Neural progenitor cell (in vitro differentiated cells): ENCODE results near the gene MAST2. TPM values are rescaled to one million over a fixed set of nuclear protein-coding genes. Genes with fewer than 3 reads are reported as not detected.

Source experiments
- DNase-seq: peaks from one replicate; pipeline ENCODE4 v3.0.0-alpha.2; 2016; ENCODE audit warnings: low spot score
- H2AFZ ChIP-seq: fragments of 200-600 bp; sonication (generic); replicated peaks from 2 replicates; pipeline ENCODE4 v1.6.1; 2016; ENCODE audit warnings: antibody characterized with exemption
- H3F3A ChIP-seq: fragments of 200-600 bp; sonication (generic); 2 replicates; pipeline ENCODE4 v1.6.1; 2016; ENCODE audit warnings: antibody characterized with exemption, low read depth
- H3K27ac ChIP-seq: fragments of 200-600 bp; sonication (generic); 2 replicates; pipeline ENCODE4 v1.5.1; 2016; ENCODE audit warnings: mild to moderate bottlenecking
- H3K27me3 ChIP-seq: fragments of 200-600 bp; sonication (generic); 2 replicates; pipeline ENCODE4 v1.6.1; 2016; ENCODE audit warnings: mild to moderate bottlenecking, moderate library complexity
- H3K36me3 ChIP-seq: fragments of 200-600 bp; sonication (generic); 2 replicates; pipeline ENCODE4 v1.5.1; 2016
- H3K4me1 ChIP-seq: fragments of 200-600 bp; sonication (generic); 2 replicates; pipeline ENCODE4 v1.6.1; 2016; ENCODE audit warnings: mixed run types
- H3K4me2 ChIP-seq: fragments of 200-600 bp; sonication (generic); 2 replicates; pipeline ENCODE4 v1.6.1; 2016
- H3K4me3 ChIP-seq: fragments of 200-600 bp; sonication (generic); 2 replicates; pipeline ENCODE4 v1.5.1; 2016
- H3K79me2 ChIP-seq: fragments of 200-600 bp; sonication (generic); 2 replicates; pipeline ENCODE4 v1.6.1; 2016; ENCODE audit warnings: low read depth
- H3K9ac ChIP-seq: fragments of 200-600 bp; sonication (generic); 2 replicates; pipeline ENCODE4 v1.6.1; 2016
- H3K9me3 ChIP-seq: fragments of 200-600 bp; sonication (generic); 2 replicates; pipeline ENCODE4 v1.5.1; 2016; ENCODE audit warnings: low read depth
- H4K20me1 ChIP-seq: fragments of 200-600 bp; sonication (generic); 2 replicates; pipeline ENCODE4 v1.6.1; 2016; ENCODE audit warnings: low read depth
- H3K27ac Mint-ChIP-seq: 3 replicates; pipeline ENCODE4 v1.8.0; 2021; ENCODE audit warnings: mixed read lengths
- H3K27me3 Mint-ChIP-seq: 2 replicates; pipeline ENCODE4 v1.8.0; 2022; ENCODE audit warnings: low read depth, mild to moderate bottlenecking, inconsistent platforms, moderate library complexity, mixed read lengths; ENCODE audit not compliant: insufficient read depth
- H3K36me3 Mint-ChIP-seq: 3 replicates; pipeline ENCODE4 v1.8.0; 2021; ENCODE audit warnings: mixed read lengths
- H3K4me1 Mint-ChIP-seq: 3 replicates; pipeline ENCODE4 v1.8.0; 2021; ENCODE audit warnings: mixed read lengths
- H3K4me3 Mint-ChIP-seq: 3 replicates; pipeline ENCODE4 v1.8.0; 2021; ENCODE audit warnings: mild to moderate bottlenecking, moderate library complexity, mixed read lengths
- H3K9me3 Mint-ChIP-seq: 3 replicates; pipeline ENCODE4 v1.8.0; 2020; ENCODE audit warnings: mixed read lengths
- EZH2 ChIP-seq: fragments of 200-600 bp; sonication (generic); IDR thresholded peaks from 2 replicates; pipeline ENCODE4 v1.6.1; 2017; ENCODE audit warnings: antibody characterized with exemption, mild to moderate bottlenecking, moderate library complexity
- EZH2phosphoT487 ChIP-seq: fragments of 200-600 bp; sonication (generic); IDR thresholded peaks from 2 replicates; pipeline ENCODE4 v1.6.1; 2017; ENCODE audit warnings: antibody characterized with exemption
- total RNA-seq: library from RNA; depleted of rRNA; stranded (reverse); fragments of >200 nt; gene quantifications from 2 replicates; pipeline ENCODE4 v1.2.3, GENCODE V29; 2015; ENCODE audit warnings: low replicate concordance
- TF ChIP-seq, protein P1 (sequence below): fragments of 200-600 bp; sonication (generic); IDR thresholded peaks from 2 replicates; pipeline ENCODE4 v1.5.1; 2017; ENCODE audit warnings: antibody characterized with exemption, mild to moderate bottlenecking

MAST2 gene
- total RNA-seq, 1 donor from 2014 or later, result 5.5 TPM

DNA sequence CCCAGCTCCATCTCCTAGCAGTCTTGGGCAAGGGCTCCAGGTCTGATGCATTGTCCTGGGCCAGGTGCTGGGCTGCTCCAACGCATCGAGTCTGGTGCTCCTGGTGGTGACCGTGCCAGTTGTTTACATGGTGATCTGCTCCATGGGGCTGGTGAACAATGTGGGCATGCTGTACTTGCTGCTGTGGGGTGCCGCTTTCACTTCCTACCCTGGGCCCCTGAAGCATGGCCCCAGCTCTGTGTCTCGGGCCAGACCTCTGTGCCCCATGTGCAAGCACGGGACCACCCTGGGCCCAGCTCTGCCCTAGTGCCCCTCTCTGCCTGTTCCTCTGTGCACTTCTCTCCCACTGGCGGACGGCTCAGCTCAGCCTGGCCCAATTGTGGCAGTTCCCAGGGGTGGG lies 119.4 kb downstream of the MAST2 start:
- no peak overlapping the region for H3K4me3 ChIP-seq
- no peak for TF ChIP-seq EZH2phosphoT487
- TF ChIP-seq, protein P1, sequence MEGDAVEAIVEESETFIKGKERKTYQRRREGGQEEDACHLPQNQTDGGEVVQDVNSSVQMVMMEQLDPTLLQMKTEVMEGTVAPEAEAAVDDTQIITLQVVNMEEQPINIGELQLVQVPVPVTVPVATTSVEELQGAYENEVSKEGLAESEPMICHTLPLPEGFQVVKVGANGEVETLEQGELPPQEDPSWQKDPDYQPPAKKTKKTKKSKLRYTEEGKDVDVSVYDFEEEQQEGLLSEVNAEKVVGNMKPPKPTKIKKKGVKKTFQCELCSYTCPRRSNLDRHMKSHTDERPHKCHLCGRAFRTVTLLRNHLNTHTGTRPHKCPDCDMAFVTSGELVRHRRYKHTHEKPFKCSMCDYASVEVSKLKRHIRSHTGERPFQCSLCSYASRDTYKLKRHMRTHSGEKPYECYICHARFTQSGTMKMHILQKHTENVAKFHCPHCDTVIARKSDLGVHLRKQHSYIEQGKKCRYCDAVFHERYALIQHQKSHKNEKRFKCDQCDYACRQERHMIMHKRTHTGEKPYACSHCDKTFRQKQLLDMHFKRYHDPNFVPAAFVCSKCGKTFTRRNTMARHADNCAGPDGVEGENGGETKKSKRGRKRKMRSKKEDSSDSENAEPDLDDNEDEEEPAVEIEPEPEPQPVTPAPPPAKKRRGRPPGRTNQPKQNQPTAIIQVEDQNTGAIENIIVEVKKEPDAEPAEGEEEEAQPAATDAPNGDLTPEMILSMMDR, result no peak
- no peak for TF ChIP-seq EZH2
- no peak overlapping the region for H3K27ac ChIP-seq
- no peak overlapping the region for H2AFZ ChIP-seq
- no peaks in the 10 kb centered on the region for H3K36me3 ChIP-seq
- peaks cover 9% of the 10 kb centered on the region for H3K27me3 Mint-ChIP-seq
- no peaks in the 10 kb centered on the region for H3K9me3 Mint-ChIP-seq
- peaks cover 17% of the 10 kb centered on the region for H4K20me1 ChIP-seq
- H3K79me2 ChIP-seq, result no peaks in the 10 kb centered on the region
- H3K36me3 Mint-ChIP-seq, result peaks cover 7% of the 10 kb centered on the region
- peaks cover 33% of the 10 kb centered on the region for H3K4me1 ChIP-seq
- no peak overlapping the region for H3K27ac Mint-ChIP-seq
- no peak overlapping the region for H3K9ac ChIP-seq
- no peaks in the 10 kb centered on the region for H3K9me3 ChIP-seq
- no peak overlapping the region for H3K4me3 Mint-ChIP-seq
- no peak for DNase-seq
- peaks cover 28% of the 10 kb centered on the region for H3K4me1 Mint-ChIP-seq
- H3K4me2 ChIP-seq, result no peak overlapping the region
- peaks cover 5% of the 10 kb centered on the region for H3K27me3 ChIP-seq
- H3F3A ChIP-seq, result peaks cover 8% of the 10 kb centered on the region

- peaks cover 9% of the 10 kb centered on the region for H3K27me3 Mint-ChIP-seq
These were observed 119.9 kb downstream of the MAST2 start for GRCh38 chr1:45923343-45923742.

GRCh38 chr1:45924736-45925135 lies 121.3 kb downstream of the MAST2 start:
- H3K27ac Mint-ChIP-seq, result no peak overlapping the region
- Histone ChIP-seq H3K79me2 (no peaks in the 10 kb centered on the region), H3K4me3 (no peak overlapping the region), H3K4me2 (peak overlapping the region; percentile 4), H3K27me3 (peaks cover 5% of the 10 kb centered on the region), H4K20me1 (peaks cover 27% of the 10 kb centered on the region), H3K27ac (no peak overlapping the region), H2AFZ (no peak overlapping the region), H3K36me3 (no peaks in the 10 kb centered on the region), H3K9me3 (no peaks in the 10 kb centered on the region), H3F3A (peaks cover 18% of the 10 kb centered on the region), H3K4me1 (peaks cover 42% of the 10 kb centered on the region), H3K9ac (no peak overlapping the region)
- H3K4me1 Mint-ChIP-seq, result peaks cover 45% of the 10 kb centered on the region
- H3K36me3 Mint-ChIP-seq, result peaks cover 3% of the 10 kb centered on the region
- DNase-seq, result peak; percentile 47
- no peak overlapping the region for H3K4me3 Mint-ChIP-seq
- no peaks in the 10 kb centered on the region for H3K9me3 Mint-ChIP-seq
- TF ChIP-seq, protein P1, result no peak
- TF ChIP-seq EZH2 (no peak), EZH2phosphoT487 (no peak)
- H3K27me3 Mint-ChIP-seq, result peaks cover 9% of the 10 kb centered on the region

More at GRCh38 chr1:45923343-45923742, 119.9 kb downstream of the MAST2 start:
- no peak for DNase-seq
- Mint-ChIP-seq H3K4me3 (no peak overlapping the region), H3K36me3 (peaks cover 7% of the 10 kb centered on the region), H3K4me1 (peaks cover 33% of the 10 kb centered on the region), H3K9me3 (no peaks in the 10 kb centered on the region), H3K27ac (no peak overlapping the region)
- no peaks in the 10 kb centered on the region for H3K36me3 ChIP-seq
- H3K9ac ChIP-seq, result no peak overlapping the region
- TF ChIP-seq EZH2phosphoT487, result no peak
- TF ChIP-seq, protein P1, result no peak
- no peak for TF ChIP-seq EZH2
- H3K4me3 ChIP-seq, result no peak overlapping the region
- no peaks in the 10 kb centered on the region for H3K9me3 ChIP-seq
- H2AFZ ChIP-seq, result no peak overlapping the region
- peaks cover 11% of the 10 kb centered on the region for H3F3A ChIP-seq
- peaks cover 5% of the 10 kb centered on the region for H3K27me3 ChIP-seq
- no peaks in the 10 kb centered on the region for H3K79me2 ChIP-seq
- H3K4me2 ChIP-seq, result no peak overlapping the region
- H4K20me1 ChIP-seq, result peaks cover 22% of the 10 kb centered on the region
- H3K4me1 ChIP-seq, result peaks cover 35% of the 10 kb centered on the region
- no peak overlapping the region for H3K27ac ChIP-seq
